K562 (cell line): ENCODE data around the gene ALKBH4. TPM values are rescaled to one million over a fixed set of nuclear protein-coding genes. Genes with fewer than 3 reads are reported as not detected.

ENCODE experiments used
- ATAC-seq: fragments of 200-7000 bp; cut with Tn5 transposase; 3 replicates; pipeline ENCODE4 v1.9.1; 2020; ENCODE audit warnings: moderate library complexity
- BruUV-seq: library from RNA; stranded (reverse); fragments of 400-500 nt; replicated peaks from 2 replicates; lab custom pipeline; 2021; lab: Mats Ljungman, UMichigan
- CTCF ChIA-PET: fragments of 300-600 bp; formaldehyde crosslinking; extraction: SDS; loops from one replicate; lab custom pipeline; 2021; ENCODE audit warnings: low intra/inter-chr PET ratio; lab: Yijun Ruan, JAX
- POLR2A ChIA-PET: fragments of 300-600, 350-650 bp; sonication (Branson Sonifier 250); formaldehyde crosslinking; extraction: SDS; loops from one replicate; lab custom pipeline; 2021; ENCODE audit warnings: antibody characterized with exemption, inconsistent platforms; lab: Yijun Ruan, JAX
- DNase-seq, 4 experiments: peaks; one replicate each; pipeline versions ENCODE4 v3.0.0 to v3.0.0-alpha.2; 2011 to 2018; ENCODE audit warnings: low spot score in 3 of 4, mixed read lengths in 3 of 4; ENCODE audit errors: extremely low read depth in 1 of 4
- FAIRE-seq: peaks from 2 replicates; lab custom pipeline; 2011; peaks lifted over from hg19 to GRCh38; lab: Jason Lieb, UNC
- H2AFZ ChIP-seq: 2 replicates; pipeline ENCODE4 v1.6.0; 2011; ENCODE audit warnings: low read depth, low read length, control low read depth, inconsistent platforms
- H3K27ac ChIP-seq: fragments of 200-600 bp; 3 replicates; pipeline ENCODE4 v1.8.0; 2011; ENCODE audit warnings: low read depth, mild to moderate bottlenecking, control low read depth, inconsistent platforms, low read length, moderate library complexity, mixed read lengths; ENCODE audit errors: extremely low read depth
- H3K27me3 ChIP-seq, 2 experiments: fragments of 300-600 bp in 1 of 2; 2 replicates in 1 of 2; 3 replicates in 1 of 2; pipeline versions ENCODE4 v1.6.0 to v1.8.0; 2011; ENCODE audit warnings: inconsistent platforms in 2 of 2, low read length in 2 of 2, mild to moderate bottlenecking in 1 of 2, mixed read lengths in 1 of 2, moderate library complexity in 1 of 2; ENCODE audit not compliant: control insufficient read depth in 2 of 2, insufficient read depth in 2 of 2
- H3K36me3 ChIP-seq: fragments of 300-600 bp; 3 replicates; pipeline ENCODE4 v1.8.0; 2011; ENCODE audit warnings: mild to moderate bottlenecking, low read length, inconsistent platforms; ENCODE audit not compliant: control insufficient read depth, insufficient read depth
- H3K4me1 ChIP-seq, 2 experiments: fragments of 200-600 bp in 1 of 2; replicated peaks in 1 of 2; 2 replicates in 1 of 2; 3 replicates in 1 of 2; pipeline versions ENCODE4 v1.5.1 to v1.8.0; 2011; ENCODE audit warnings: inconsistent platforms in 2 of 2, low read length in 2 of 2, mild to moderate bottlenecking in 1 of 2, mixed read lengths in 1 of 2, moderate library complexity in 1 of 2; ENCODE audit not compliant: control insufficient read depth in 2 of 2, insufficient read depth in 2 of 2
- H3K4me2 ChIP-seq: 2 replicates; pipeline ENCODE4 v1.6.1; 2011; ENCODE audit warnings: low read length, control low read depth, inconsistent platforms, mixed read lengths; ENCODE audit not compliant: insufficient read depth
- H3K4me3 ChIP-seq: fragments of 200-600 bp; sonication (generic), shearing (Covaris generic); 2 replicates; pipeline ENCODE4 v1.5.1; 2016; ENCODE audit warnings: control low read depth, inconsistent platforms
- H3K79me2 ChIP-seq: fragments of 200-600 bp; 3 replicates; pipeline ENCODE4 v1.8.0; 2011; ENCODE audit warnings: low read length, inconsistent platforms; ENCODE audit not compliant: control insufficient read depth, insufficient read depth
- H3K9ac ChIP-seq, 2 experiments: 2 replicates each; pipeline versions ENCODE4 v1.6.0 to v1.6.1; 2011; ENCODE audit warnings: low read depth in 2 of 2, low read length in 2 of 2, control low read depth in 1 of 2, inconsistent platforms in 1 of 2, mild to moderate bottlenecking in 1 of 2, mixed read lengths in 1 of 2; ENCODE audit not compliant: insufficient read depth in 1 of 2
- H3K9me1 ChIP-seq: one replicate; pipeline ENCODE4 v1.6.0; 2011; ENCODE audit warnings: inconsistent platforms, mild to moderate bottlenecking, low read length, moderate library complexity; ENCODE audit not compliant: control insufficient read depth, insufficient read depth
- H3K9me3 ChIP-seq: replicated peaks from 2 replicates; pipeline ENCODE4 v1.5.1; 2011; ENCODE audit warnings: low read depth, low read length, inconsistent platforms; ENCODE audit not compliant: control insufficient read depth, insufficient read depth
- H4K20me1 ChIP-seq: replicated peaks from 2 replicates; pipeline ENCODE4 v1.6.1; 2011; ENCODE audit warnings: low read length, inconsistent platforms, mixed read lengths; ENCODE audit not compliant: control insufficient read depth, insufficient read depth
- CBX5 ChIP-seq: IDR thresholded peaks from 2 replicates; pipeline ENCODE4 v1.6.1; 2014; ENCODE audit warnings: low read depth, borderline replicate concordance
- MIER1 ChIP-seq: fragments of 450-650 bp; IDR thresholded peaks from 2 replicates; pipeline ENCODE4 v1.6.1; 2016; ENCODE audit warnings: antibody characterized with exemption, mild to moderate bottlenecking, low read depth
- POLR2G ChIP-seq: fragments of 200-400 bp; formaldehyde crosslinking; IDR thresholded peaks from 2 replicates; pipeline ENCODE4 v1.6.1; 2017; ENCODE audit warnings: low read depth, mild to moderate bottlenecking, antibody characterized with exemption, low read length, moderate library complexity
- RBFOX2 ChIP-seq: fragments of 200-400 bp; formaldehyde crosslinking; IDR thresholded peaks from 2 replicates; pipeline ENCODE4 v1.6.1; 2017; ENCODE audit warnings: low read depth, mild to moderate bottlenecking, low read length, moderate library complexity
- SNRNP70 ChIP-seq: fragments of 200-400 bp; formaldehyde crosslinking; optimal IDR thresholded peaks from 2 replicates; pipeline ENCODE3; 2017; ENCODE audit warnings: low read depth, low read length
- ZFP1 ChIP-seq: fragments of 450-650 bp; formaldehyde crosslinking; IDR thresholded peaks from 2 replicates; pipeline ENCODE4 v1.4.0; 2020; ENCODE audit warnings: mild to moderate bottlenecking, mixed read lengths
- ZNF239 ChIP-seq: fragments of 250-450 bp; sonication (Bioruptor Pico); IDR thresholded peaks from 2 replicates; pipeline ENCODE4 v1.4.0; 2020; ENCODE audit warnings: mild to moderate bottlenecking
- WGBS: fragments of 100-300 bp; shearing (Covaris generic); methylation state at CpG from one replicate; pipeline ENCODE4 v1.1.6; 2016; ENCODE audit warnings: low coverage, mixed read lengths; ENCODE audit not compliant: insufficient coverage; ENCODE audit errors: missing lambda C conversion rate; 5-methylcytosine and 5-hydroxymethylcytosine counted together
- in situ Hi-C: fragments of 300-500 bp; cut with MboI; formaldehyde crosslinking; loops from 4 replicates; pipeline ENCODE4 v1.15.0; 2018; ENCODE audit warnings: inconsistent platforms, mixed read lengths
- intact Hi-C: fragments of 100-400 bp; cut with micrococcal nuclease; formaldehyde crosslinking; loops from 2 replicates; pipeline ENCODE4 v1.14.2; 2022
- polyA plus RNA-seq, 8 experiments: library from polyadenylated mRNA; depleted of rRNA in 4 of 8; stranded (reverse) in 5 of 8; unstranded in 3 of 8; fragments of >200 nt; fragmentation: Nextera tagmentation in 2 of 8; fragmentation: Illumina TruSeq in 1 of 8; extraction: Ambion mirVana in 2 of 8; extraction: Trizol in 1 of 8; gene quantifications; 2 replicates each; pipeline versions ENCODE4 v1.2.1 to v1.2.3, GENCODE V29; 2011 to 2014; ENCODE audit warnings: inconsistent platforms in 1 of 8, missing spikeins in 1 of 8
- total RNA-seq, 7 experiments: library from RNA; depleted of rRNA in 6 of 7; stranded (reverse); fragments of >200 nt in 6 of 7; fragmentation: Illumina TruSeq in 2 of 7; extraction: Trizol in 2 of 7; gene quantifications; 2 replicates each; pipeline versions ENCODE4 v1.2.1 to v1.2.3, GENCODE V29; 2011 to 2021; ENCODE audit warnings: low replicate concordance in 1 of 7
- TF ChIP-seq, protein P1 (sequence below): fragments of 450-650 bp; IDR thresholded peaks from 2 replicates; pipeline ENCODE4 v1.6.1; 2016

ALKBH4 gene
- total and polyA plus RNA-seq, 9 of the 15 experiments (the other 6 are each of a cell fraction or from before 2014, with no cell fraction given), result 4.6 to 21.4 (median 11.8) TPM

DNA sequence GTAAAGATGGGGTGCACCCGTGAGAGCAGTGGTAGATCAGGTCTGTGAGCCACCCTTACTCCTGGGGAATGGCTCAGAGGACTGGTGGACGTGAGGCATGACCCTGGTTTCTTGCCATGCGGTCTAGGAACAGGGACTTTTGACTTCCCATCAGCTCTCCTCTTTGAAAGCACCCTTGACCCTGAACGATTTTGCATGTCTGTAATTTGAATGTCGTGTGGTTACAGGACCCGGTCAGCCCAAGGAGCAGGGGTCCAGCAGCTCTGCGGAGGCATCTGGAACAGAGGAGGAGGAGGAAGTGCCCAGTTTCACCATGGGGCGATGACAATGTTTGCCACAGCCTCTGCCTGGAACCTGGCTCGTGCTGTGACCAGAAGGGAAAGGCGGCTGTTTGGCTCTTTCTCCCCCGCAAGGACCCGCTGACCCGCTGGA lies 39.9 kb downstream of the ALKBH4 start:
- BruUV-seq, result no TSS peak
- ATAC-seq, result no peak
- Histone ChIP-seq H3K36me3 (peaks cover 68% of the 10 kb centered on the region), H3K9ac (no peak overlapping the region), H3K4me2 (no peak overlapping the region), H3K4me3 (no peak overlapping the region), H3K9me3 (no peaks in the 10 kb centered on the region), H3K79me2 (no peaks in the 10 kb centered on the region), H3K9me1 (peaks cover 3% of the 10 kb centered on the region), H3K27me3 (no peaks in the 10 kb centered on the region), H2AFZ (no peak overlapping the region), H4K20me1 (no peaks in the 10 kb centered on the region), H3K27ac (no peak overlapping the region), H3K4me1 (peaks cover 20 to 47% of the 10 kb centered on the region in 2 experiments)
- no peak for DNase-seq
- POLR2A ChIA-PET, result no interaction called here
- WGBS, result 81% methylated on average over 12 of the region's 13 CpGs
- FAIRE-seq, result no peak
- TF ChIP-seq ZNF239 (CRISPR knock-in tag), result no peak
- no peak for TF ChIP-seq CBX5
- TF ChIP-seq ZFP1, result no peak
- no peak for TF ChIP-seq SNRNP70
- in situ Hi-C loops (no loop called here), intact Hi-C loops (no loop called here)
- CTCF ChIA-PET, result no interaction called here

DNA sequence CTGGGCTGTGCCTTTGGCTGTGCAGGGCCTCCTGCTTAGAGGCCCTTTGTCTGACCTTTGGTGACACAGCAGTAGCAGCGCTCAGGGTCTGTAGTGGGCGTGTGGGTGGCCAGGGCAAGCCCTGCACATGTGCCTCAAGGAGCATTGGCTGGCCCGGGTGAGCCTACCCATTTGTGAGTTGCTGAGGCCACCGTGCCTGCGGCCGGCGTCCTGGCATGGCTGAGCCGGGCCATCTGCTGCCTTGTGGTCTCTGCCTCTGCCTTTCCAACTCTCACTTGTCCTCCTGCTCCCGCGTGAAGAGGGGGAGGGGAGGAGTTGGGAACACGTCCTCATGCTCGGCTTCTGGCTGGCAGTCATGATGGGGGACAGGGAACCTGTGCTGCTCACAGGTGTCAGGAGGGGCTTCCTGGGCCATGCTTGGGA lies 40.5 kb downstream of the ALKBH4 start:
- peaks cover 3% of the 10 kb centered on the region for H3K9me1 ChIP-seq
- in situ Hi-C loops, result no loop called here
- H3K9ac ChIP-seq, result peak overlapping the region in 1 of 2 experiments; percentile 66; a peak in 1 of 4 replicates
- POLR2A ChIA-PET, result no interaction called here
- intact Hi-C loops, result no loop called here
- H3K36me3 ChIP-seq, result peaks cover 73% of the 10 kb centered on the region
- H3K27ac ChIP-seq, result no peak overlapping the region
- no peaks in the 10 kb centered on the region for H3K27me3 ChIP-seq
- DNase-seq (peak in 1 of 4 experiments; percentile 13), ATAC-seq (no peak), FAIRE-seq (no peak)
- H3K4me1 ChIP-seq, result peaks cover 26 to 43% of the 10 kb centered on the region in 2 experiments
- CTCF ChIA-PET, result no interaction called here
- no peaks in the 10 kb centered on the region for H4K20me1 ChIP-seq
- H3K79me2 ChIP-seq, result peaks cover 4% of the 10 kb centered on the region; the same call in 1 of the 3 replicates
- no TSS peak for BruUV-seq
- no peak overlapping the region for H3K4me3 ChIP-seq
- H3K9me3 ChIP-seq, result no peaks in the 10 kb centered on the region
- 86% methylated on average over 11 of the region's 12 CpGs for WGBS
- no peak overlapping the region for H3K4me2 ChIP-seq
- TF ChIP-seq RBFOX2 (no peak), MIER1 (no peak), POLR2G (peak; percentile 53)
- TF ChIP-seq, protein P1, sequence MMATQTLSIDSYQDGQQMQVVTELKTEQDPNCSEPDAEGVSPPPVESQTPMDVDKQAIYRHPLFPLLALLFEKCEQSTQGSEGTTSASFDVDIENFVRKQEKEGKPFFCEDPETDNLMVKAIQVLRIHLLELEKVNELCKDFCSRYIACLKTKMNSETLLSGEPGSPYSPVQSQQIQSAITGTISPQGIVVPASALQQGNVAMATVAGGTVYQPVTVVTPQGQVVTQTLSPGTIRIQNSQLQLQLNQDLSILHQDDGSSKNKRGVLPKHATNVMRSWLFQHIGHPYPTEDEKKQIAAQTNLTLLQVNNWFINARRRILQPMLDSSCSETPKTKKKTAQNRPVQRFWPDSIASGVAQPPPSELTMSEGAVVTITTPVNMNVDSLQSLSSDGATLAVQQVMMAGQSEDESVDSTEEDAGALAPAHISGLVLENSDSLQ, result no peak
- TF ChIP-seq, all 486 proteins: peak for 1
- H2AFZ ChIP-seq, result no peak overlapping the region
